ENCODE results near the gene NR4A1.

DNA sequence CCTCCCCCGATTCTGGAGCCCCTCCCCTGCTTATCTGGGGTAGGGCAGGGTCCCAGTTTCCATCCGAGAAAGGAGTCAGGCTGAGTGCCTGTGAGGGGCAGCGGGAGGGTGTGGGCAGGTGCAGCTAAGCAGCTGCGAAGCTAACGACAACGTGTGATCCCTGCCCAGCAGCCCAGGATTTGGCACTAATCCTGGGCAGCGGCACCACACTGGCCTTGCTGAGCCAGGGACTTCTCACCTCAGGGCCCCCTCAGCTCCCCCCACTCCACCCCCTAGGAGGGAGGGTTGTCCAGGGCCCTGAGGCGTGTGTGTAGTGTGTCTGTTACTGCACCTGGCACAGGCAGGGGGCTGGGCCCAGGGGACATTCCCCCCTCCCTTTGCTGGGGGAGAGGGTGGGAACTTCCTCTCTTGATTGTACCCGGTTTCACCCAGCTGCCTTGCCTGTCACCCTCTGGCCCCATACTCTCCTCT is 30.1 kb downstream of the NR4A1 start:
- TF ChIP-seq, protein P1, sequence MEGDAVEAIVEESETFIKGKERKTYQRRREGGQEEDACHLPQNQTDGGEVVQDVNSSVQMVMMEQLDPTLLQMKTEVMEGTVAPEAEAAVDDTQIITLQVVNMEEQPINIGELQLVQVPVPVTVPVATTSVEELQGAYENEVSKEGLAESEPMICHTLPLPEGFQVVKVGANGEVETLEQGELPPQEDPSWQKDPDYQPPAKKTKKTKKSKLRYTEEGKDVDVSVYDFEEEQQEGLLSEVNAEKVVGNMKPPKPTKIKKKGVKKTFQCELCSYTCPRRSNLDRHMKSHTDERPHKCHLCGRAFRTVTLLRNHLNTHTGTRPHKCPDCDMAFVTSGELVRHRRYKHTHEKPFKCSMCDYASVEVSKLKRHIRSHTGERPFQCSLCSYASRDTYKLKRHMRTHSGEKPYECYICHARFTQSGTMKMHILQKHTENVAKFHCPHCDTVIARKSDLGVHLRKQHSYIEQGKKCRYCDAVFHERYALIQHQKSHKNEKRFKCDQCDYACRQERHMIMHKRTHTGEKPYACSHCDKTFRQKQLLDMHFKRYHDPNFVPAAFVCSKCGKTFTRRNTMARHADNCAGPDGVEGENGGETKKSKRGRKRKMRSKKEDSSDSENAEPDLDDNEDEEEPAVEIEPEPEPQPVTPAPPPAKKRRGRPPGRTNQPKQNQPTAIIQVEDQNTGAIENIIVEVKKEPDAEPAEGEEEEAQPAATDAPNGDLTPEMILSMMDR (IDR thresholded peaks at IDR 0.05; ENCODE audit: low read length): no peak
- TF ChIP-seq EZH2phosphoT487 (IDR thresholded peaks at IDR 0.05; ENCODE audit: low read length) (no peak), EZH2 (optimal IDR thresholded peaks at IDR 0.05; ENCODE audit: low read depth, low read length) (no peak)
